Prostate gland (tissue), 2 donors: ENCODE results near the gene NEK4. TPM values are rescaled to one million over a fixed set of nuclear protein-coding genes. Genes with fewer than 3 reads are reported as not detected.

ENCODE experiments used
- DNase-seq: peaks from one replicate; pipeline ENCODE4 v3.0.0-alpha.2; 2019; ENCODE audit warnings: low spot score
- H3K27ac ChIP-seq, 2 donors: fragments of 200-600 bp; sonication (generic); 2 replicates each; pipeline ENCODE4 v1.5.1; 2017 to 2019
- H3K27me3 ChIP-seq: fragments of 200-600 bp; sonication (generic); replicated peaks from 2 replicates; pipeline ENCODE4 v1.5.1; 2019; ENCODE audit not compliant: insufficient read depth
- H3K36me3 ChIP-seq, 2 donors: fragments of 200-600 bp; sonication (generic); 1 replicate in 1 of 2; 2 replicates in 1 of 2; pipeline versions ENCODE4 v1.5.1 to v1.8.1; 2017 to 2019
- H3K4me1 ChIP-seq: fragments of 200-600 bp; sonication (generic); replicated peaks from 2 replicates; pipeline ENCODE4 v1.5.1; 2019
- H3K4me3 ChIP-seq, 2 donors: fragments of 200-600 bp; sonication (generic); 2 replicates each; pipeline ENCODE4 v1.5.1; 2017 to 2019
- H3K9me3 ChIP-seq: fragments of 200-600 bp; sonication (generic); 2 replicates; pipeline ENCODE4 v1.5.1; 2017
- CTCF ChIP-seq, 4 experiments: fragments of 200-600 bp in 2 of 4; fragments of 450-650 bp in 2 of 4; sonication (generic) in 2 of 4; IDR thresholded peaks; 1 replicate in 3 of 4; 2 replicates in 1 of 4; pipeline ENCODE4 v1.5.1; 2016 to 2019; ENCODE audit warnings: antibody characterized with exemption in 4 of 4, mild to moderate bottlenecking in 2 of 4, moderate library complexity in 2 of 4
- POLR2A ChIP-seq: fragments of 450-650 bp; IDR thresholded peaks from one replicate; pipeline ENCODE4 v1.6.1; 2016; ENCODE audit warnings: antibody characterized with exemption, mild to moderate bottlenecking
- POLR2AphosphoS5 ChIP-seq: sonication (generic); formaldehyde crosslinking; IDR thresholded peaks from one replicate; pipeline ENCODE4 v1.6.1; 2017; ENCODE audit warnings: antibody characterized with exemption
- WGBS: methylation state at CpG from one replicate; pipeline ENCODE4 v1.1.5; 2018; 5-methylcytosine and 5-hydroxymethylcytosine counted together
- intact Hi-C: fragments of 100-400 bp; cut with DNase I; formaldehyde crosslinking; loops from one replicate; pipeline ENCODE4 v1.14.2; 2022
- total RNA-seq, 2 donors: library from RNA; depleted of rRNA; stranded (reverse); fragments of >200 nt; gene quantifications; one replicate each; pipeline ENCODE4 v1.1.0, GENCODE V29; 2016

NEK4 gene
- total RNA-seq, 2 donors from 2014 or later: 24.5 to 49.9 TPM

- no peak for DNase-seq
- no peak for TF ChIP-seq POLR2A
- no peak for TF ChIP-seq POLR2AphosphoS5
- TF ChIP-seq CTCF (IDR thresholded peaks at IDR 0.05): no peak
- H3K4me3 ChIP-seq: no peak overlapping the region
- peaks cover 6% of the 10 kb centered on the region for H3K4me1 ChIP-seq
- no peaks in the 10 kb centered on the region for H3K9me3 ChIP-seq
- H3K36me3 ChIP-seq: no peaks in the 10 kb centered on the region
- intact Hi-C loops: no loop called here
- 77% methylated on average over 2 of the region's 2 CpGs for WGBS
- no peak overlapping the region for H3K27ac ChIP-seq
- no peaks in the 10 kb centered on the region for H3K27me3 ChIP-seq
These were observed 60.2 kb downstream of the NEK4 start for GRCh38 chr3:52710512-52710911.

GRCh38 chr3:52707585-52707984 lies 63.2 kb downstream of the NEK4 start:
- intact Hi-C loops: no loop called here
- 78% methylated on average over 4 of the region's 4 CpGs for WGBS
- Histone ChIP-seq H3K27me3 (no peaks in the 10 kb centered on the region), H3K9me3 (no peaks in the 10 kb centered on the region), H3K27ac (no peak overlapping the region), H3K4me1 (peaks cover 10% of the 10 kb centered on the region), H3K36me3 (no peaks in the 10 kb centered on the region), H3K4me3 (no peak overlapping the region)
- TF ChIP-seq CTCF (IDR thresholded peaks at IDR 0.05) (no peak), POLR2A (no peak), POLR2AphosphoS5 (no peak)
- DNase-seq: no peak

GRCh38 chr3:52705688-52706686 lies 64.8 kb downstream of the NEK4 start, which contains the start of the genes GLT8D1 and SPCS1:
Gene GLT8D1 (minus strand): TSS chr3:52705791. CDS start chr3:52700460, 5,331 bp downstream.
Gene SPCS1 (plus strand): TSS chr3:52706106. CDS start chr3:52706247, 141 bp downstream.
- H3K27ac ChIP-seq: peak within 1 kb of the TSS; percentile 81 to 88
- H3K4me1 ChIP-seq: peaks cover 10% of the 10 kb centered on the region
- no peaks in the 10 kb centered on the region for H3K9me3 ChIP-seq
- under 1% methylated on average over 76 of the region's 94 CpGs for WGBS
- H3K36me3 ChIP-seq: no peaks in the 10 kb centered on the region
- intact Hi-C loops: no loop called here
- DNase-seq: peak; percentile 85
- H3K27me3 ChIP-seq: no peaks in the 10 kb centered on the region
- TF ChIP-seq POLR2A (peak; percentile 37), CTCF (IDR thresholded peaks at IDR 0.05) (peak in 1 of 4 experiments; percentile 14), POLR2AphosphoS5 (peak; percentile 72)
- peak within 1 kb of the TSS; percentile 62 to 84 for H3K4me3 ChIP-seq

- no peaks in the 10 kb centered on the region for H3K27me3 ChIP-seq
- TF ChIP-seq POLR2A (peak; percentile 58), POLR2AphosphoS5 (no peak)
- H3K4me3 ChIP-seq: peak overlapping the region; percentile 62 to 84
- H3K27ac ChIP-seq: peak overlapping the region; percentile 81 to 88
- under 1% methylated on average over 24 of the region's 25 CpGs for WGBS
- peaks cover 10% of the 10 kb centered on the region for H3K4me1 ChIP-seq
- H3K36me3 ChIP-seq: no peaks in the 10 kb centered on the region
- no peak for DNase-seq
- intact Hi-C loops: no loop called here
- no peaks in the 10 kb centered on the region for H3K9me3 ChIP-seq
These were observed 65.4 kb downstream of the NEK4 start for GRCh38 chr3:52705438-52705687.

GRCh38 chr3:52704611-52705437 lies 65.9 kb downstream of the NEK4 start:
- no peak for DNase-seq
- Histone ChIP-seq H3K27me3 (no peaks in the 10 kb centered on the region), H3K4me1 (peaks cover 10% of the 10 kb centered on the region), H3K36me3 (no peaks in the 10 kb centered on the region), H3K4me3 (peak overlapping the region; percentile 62 to 84), H3K9me3 (no peaks in the 10 kb centered on the region), H3K27ac (peak overlapping the region; percentile 81 to 88)
- TF ChIP-seq POLR2AphosphoS5 (no peak), CTCF (IDR thresholded peaks at IDR 0.05) (no peak), POLR2A (no peak)
- intact Hi-C loops: no loop called here
- under 1% methylated on average over 22 of the region's 22 CpGs for WGBS
